HepG2 (cell line): Measurements from ENCODE around the gene ARL6IP4. TPM values are rescaled to one million over a fixed set of nuclear protein-coding genes. Genes with fewer than 3 reads are reported as not detected.

Source experiments
- AGO2 ChIP-seq: fragments of 200-400 bp; formaldehyde crosslinking; optimal IDR thresholded peaks from 2 replicates; pipeline ENCODE3; 2017; ENCODE audit warnings: mild to moderate bottlenecking, low read depth, low read length, moderate library complexity
- DMTF1 ChIP-seq: sonication (generic); formaldehyde crosslinking; IDR thresholded peaks from 2 replicates; pipeline ENCODE4 v1.4.0; 2020; ENCODE audit warnings: mild to moderate bottlenecking, missing genetic modification reagents
- FOXC1 ChIP-seq: sonication (generic); formaldehyde crosslinking; IDR thresholded peaks from 2 replicates; pipeline ENCODE4 v1.8.0; 2022; ENCODE audit warnings: mild to moderate bottlenecking, missing genetic modification reagents, borderline replicate concordance
- GMEB1 ChIP-seq: sonication (generic); formaldehyde crosslinking; IDR thresholded peaks from 2 replicates; pipeline ENCODE4 v1.5.1; 2020; ENCODE audit warnings: missing genetic modification reagents, mild to moderate bottlenecking, borderline replicate concordance
- IKZF4 ChIP-seq: sonication (generic); formaldehyde crosslinking; IDR thresholded peaks from 2 replicates; pipeline ENCODE4 v1.5.1; 2020; ENCODE audit warnings: borderline replicate concordance, mild to moderate bottlenecking, low read depth, missing genetic modification reagents; ENCODE audit errors: not compliant biosample characterization
- TAF1 ChIP-seq: sonication (generic); formaldehyde crosslinking; IDR thresholded peaks from 2 replicates; pipeline ENCODE4 v1.4.0; 2020; ENCODE audit warnings: missing genetic modification reagents
- ZNF549 ChIP-seq: sonication (generic); formaldehyde crosslinking; IDR thresholded peaks from 2 replicates; pipeline ENCODE4 v1.5.0; 2020; ENCODE audit warnings: missing genetic modification reagents
- ZNF740 ChIP-seq: sonication (generic); formaldehyde crosslinking; IDR thresholded peaks from 2 replicates; pipeline ENCODE4 v1.4.0; 2020; ENCODE audit warnings: missing genetic modification reagents
- polyA plus RNA-seq, 8 experiments: library from polyadenylated mRNA; depleted of rRNA in 3 of 8; stranded (reverse) in 7 of 8; unstranded in 1 of 8; fragments of >200 nt; fragmentation: Illumina TruSeq in 4 of 8; extraction: Trizol in 4 of 8; gene quantifications; 2 replicates each; pipeline versions ENCODE4 v1.2.1 to v1.2.3, GENCODE V29; 2011 to 2016; ENCODE audit warnings: low read depth in 4 of 8, missing spikeins in 1 of 8, mixed read lengths in 1 of 8; ENCODE audit not compliant: insufficient read depth in 1 of 8
- total RNA-seq, 5 experiments: library from RNA; depleted of rRNA; stranded (reverse); fragments of >200 nt; fragmentation: Illumina TruSeq; extraction: Trizol; gene quantifications; 2 replicates each; pipeline ENCODE4 v1.2.3, GENCODE V29; 2016; ENCODE audit warnings: low read depth in 1 of 5

Gene ARL6IP4
- total and polyA plus RNA-seq, 2 of the 13 experiments (the other 11 are each of a cell fraction or from before 2014, with no cell fraction given) = 155 to 220 TPM

GRCh38 chr12:122996621-122997342 is 16.3 kb downstream of the ARL6IP4 start (continued):
- TF ChIP-seq GMEB1 (CRISPR knock-in tag) (no peak), IKZF4 (CRISPR knock-in tag) (no peak), AGO2 (no peak), TAF1 (CRISPR knock-in tag) (no peak), ZNF549 (CRISPR knock-in tag) (no peak), ZNF740 (CRISPR knock-in tag) (no peak), FOXC1 (no peak), DMTF1 (CRISPR knock-in tag) (no peak)
